DMS79 (cell line): Measurements from ENCODE around the gene FUT6.

Experiments
- DNase-seq: peaks from one replicate; lab custom pipeline; 2025; lab: John Stamatoyannopoulos, UW

Gene FUT6

GRCh38 chr19:5805462-5806132 lies 33.9 kb downstream of the FUT6 start:
- peak; percentile 69 for DNase-seq

- DNase-seq = peak; percentile 46
These were observed 34.7 kb downstream of the FUT6 start, which contains the start of gene NRTN for GRCh38 chr19:5804516-5805461. Gene NRTN, plus strand, starts transcription at chr19:5805067. Its CDS starts 19,099 bp downstream, at chr19:5824166.

- peak; percentile 77 for DNase-seq
These were observed 35.6 kb downstream of the FUT6 start for GRCh38 chr19:5803752-5804515.

GRCh38 chr19:5803441-5803751 lies 36.1 kb downstream of the FUT6 start:
- no peak for DNase-seq

- DNase-seq = peak; percentile 23
These were observed 37.5 kb downstream of the FUT6 start for GRCh38 chr19:5801796-5802619.

GRCh38 chr19:5800361-5801270 lies 38.9 kb downstream of the FUT6 start:
- no peak for DNase-seq

GRCh38 chr19:5799247-5800241 lies 40.0 kb downstream of the FUT6 start:
- no peak for DNase-seq

GRCh38 chr19:5798244-5798643 lies 41.3 kb downstream of the FUT6 start:
- no peak for DNase-seq

- DNase-seq = no peak
These were observed 44.1 kb downstream of the FUT6 start for GRCh38 chr19:5795382-5795919.

GRCh38 chr19:5793188-5793587 lies 46.3 kb downstream of the FUT6 start:
- DNase-seq = no peak

GRCh38 chr19:5792224-5792623 lies 47.3 kb downstream of the FUT6 start:
- DNase-seq = no peak

GRCh38 chr19:5790559-5791520 lies 48.7 kb downstream of the FUT6 start, which contains the start of gene DUS3L:
Gene DUS3L, minus strand, starts transcription at chr19:5791163. Its CDS starts 22 bp downstream, at chr19:5791141.
- DNase-seq = peak; percentile 97

GRCh38 chr19:5789886-5790558 lies 49.5 kb downstream of the FUT6 start:
- no peak for DNase-seq

- DNase-seq = no peak
These were observed 50.1 kb downstream of the FUT6 start for GRCh38 chr19:5789351-5789761.

GRCh38 chr19:5788422-5788821 lies 51.1 kb downstream of the FUT6 start:
- no peak for DNase-seq

- DNase-seq = no peak
These were observed 51.9 kb downstream of the FUT6 start for GRCh38 chr19:5787409-5788182.
